GM18861 (cell line): ENCODE results near the gene TPST2.

Source experiments
- ATAC-seq: cut with Tn5 transposase; IDR thresholded peaks from one replicate; pipeline ENCODE4 v1.9.1; 2021; ENCODE audit not compliant: unreplicated experiment

TPST2 gene

DNA sequence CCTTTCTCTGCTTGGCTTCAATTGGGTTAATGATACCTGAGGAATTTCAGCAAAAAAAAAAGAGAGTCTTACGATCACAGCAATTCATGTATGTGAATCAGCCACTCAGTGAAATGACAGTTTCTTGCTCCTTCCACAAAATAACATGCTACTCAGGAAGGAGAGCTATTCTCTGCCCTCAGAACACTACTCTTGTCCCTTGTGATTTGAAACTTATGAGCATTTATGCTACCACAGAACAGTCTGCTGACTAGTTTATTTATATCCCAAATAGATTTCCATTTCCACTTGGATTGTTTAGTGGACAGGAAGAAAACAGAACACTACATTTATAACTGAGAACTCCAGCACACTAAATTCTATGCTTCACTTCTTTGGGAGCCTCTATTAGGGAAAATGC lies 86.2 kb downstream of the TPST2 start:
- ATAC-seq: no peak

DNA sequence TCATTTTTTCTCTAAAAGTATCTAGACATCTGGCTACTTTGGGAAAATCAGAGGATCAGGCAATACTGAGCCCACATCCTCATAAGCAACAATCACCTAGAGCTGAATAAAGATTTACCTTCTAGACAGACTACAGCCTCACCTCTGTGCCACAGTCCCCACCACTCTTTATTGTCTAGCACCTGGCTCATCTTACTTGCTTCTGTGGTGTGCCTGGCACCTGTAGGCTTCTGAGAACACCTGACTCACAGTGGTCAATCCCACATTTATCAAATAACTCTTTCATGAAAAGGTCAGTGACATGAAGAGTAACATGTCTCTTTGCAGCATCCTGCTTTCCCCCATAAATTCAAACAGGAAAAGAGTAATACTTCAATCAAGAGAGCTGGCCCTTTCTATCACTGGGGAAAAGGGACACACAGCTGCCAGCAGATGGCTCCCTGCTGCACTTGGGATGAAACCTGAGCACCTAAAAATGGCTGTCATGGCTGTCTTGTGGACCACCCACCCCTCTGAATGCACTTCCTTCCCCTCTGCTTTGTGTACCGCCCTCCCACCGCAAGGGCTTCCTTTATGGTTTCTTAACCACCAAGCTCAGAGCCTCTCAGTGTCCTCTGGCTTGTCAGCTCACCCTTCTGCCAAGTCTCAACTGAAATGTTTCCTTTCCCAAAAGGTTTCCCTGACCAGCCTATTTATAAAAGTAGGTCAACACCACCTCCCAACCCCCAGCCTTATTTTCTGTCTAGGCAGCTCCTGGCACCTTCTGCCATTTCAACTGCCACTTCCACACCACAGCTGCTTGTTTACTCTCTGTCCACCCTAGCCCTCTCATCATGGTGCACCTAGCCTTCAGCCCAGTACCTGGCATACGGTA lies 87.0 kb downstream of the TPST2 start:
- ATAC-seq: no peak

DNA sequence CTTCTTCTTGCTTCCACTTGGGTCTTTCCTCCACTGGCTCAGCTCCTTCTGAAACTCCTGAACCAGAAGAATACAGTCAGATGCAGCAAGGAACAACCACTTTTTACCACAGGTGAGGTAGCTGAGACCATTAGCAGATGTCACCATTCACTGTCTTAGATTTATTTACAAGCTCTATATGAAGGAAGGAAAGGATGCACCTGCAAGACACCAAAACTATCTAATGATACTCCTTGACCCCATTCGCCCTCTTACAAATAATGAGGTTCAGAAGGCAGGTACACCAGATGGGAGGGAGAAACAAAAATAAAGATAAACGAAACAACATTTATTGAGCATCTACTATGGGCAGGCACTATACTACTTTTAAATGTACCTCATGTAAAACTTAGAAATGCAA lies 87.9 kb downstream of the TPST2 start:
- ATAC-seq: no peak

DNA sequence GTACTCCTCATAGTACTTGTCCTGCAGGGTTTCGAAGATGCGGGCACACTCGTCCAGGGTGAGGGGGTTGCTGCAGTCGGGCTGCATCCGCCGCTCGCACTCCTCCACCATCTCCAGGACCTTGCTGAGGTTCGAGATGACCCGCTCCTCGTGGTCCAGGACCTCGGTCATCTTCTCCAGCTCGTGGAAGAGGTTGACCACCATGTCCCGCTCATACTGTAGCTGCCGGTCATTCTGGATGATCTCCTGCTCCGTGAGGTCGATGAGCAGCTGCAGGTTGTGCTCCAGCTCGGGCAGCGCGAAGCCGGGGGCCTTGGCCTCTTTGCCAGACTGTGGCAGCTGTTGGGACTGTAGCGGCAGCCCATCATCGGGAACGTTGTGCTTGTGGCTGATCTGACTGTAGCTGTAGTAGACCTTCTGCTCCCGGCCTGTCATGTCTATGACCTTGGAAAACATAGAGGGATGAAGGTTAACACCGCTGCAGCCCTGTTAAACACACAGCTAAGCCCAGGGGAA lies 90.7 kb downstream of the TPST2 start:
- ATAC-seq: no peak

DNA sequence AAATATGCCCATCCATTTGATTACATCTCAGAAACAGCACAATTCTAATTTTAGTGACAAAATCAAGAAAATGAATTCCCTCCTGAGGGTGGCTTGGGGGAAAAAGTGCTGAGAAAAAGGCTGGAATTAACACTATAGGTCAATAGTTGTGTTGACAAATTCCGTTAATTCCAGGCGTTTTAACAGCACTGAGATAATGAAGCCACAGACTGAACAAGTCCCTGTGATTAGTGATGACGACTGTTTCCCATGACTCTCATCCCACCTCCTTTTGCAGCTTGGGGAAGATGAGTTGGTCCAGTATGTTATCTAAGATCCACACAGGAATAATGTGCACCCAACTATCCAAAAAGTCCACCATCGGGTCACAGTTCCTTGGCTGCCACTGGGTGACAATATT lies 93.5 kb downstream of the TPST2 start:
- ATAC-seq: no peak

DNA sequence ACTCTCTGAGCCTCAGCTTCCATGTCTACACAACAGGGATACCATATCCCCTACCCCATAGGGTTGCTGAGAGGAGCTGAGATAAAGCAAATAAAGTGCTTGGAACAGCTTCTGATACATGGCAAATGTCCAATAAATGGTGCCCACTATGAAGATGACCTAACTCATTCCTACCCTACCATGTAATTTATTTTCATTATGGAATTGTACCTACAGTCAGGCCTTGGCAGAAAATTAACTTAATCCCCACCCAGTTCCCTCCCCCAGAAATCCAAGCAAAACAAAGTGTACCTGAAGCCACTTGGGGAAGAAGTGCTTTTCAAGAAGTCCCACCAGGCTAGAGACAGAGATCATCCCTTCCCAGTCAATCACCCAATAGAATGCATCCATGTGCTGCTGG lies 95.4 kb downstream of the TPST2 start:
- ATAC-seq: no peak

DNA sequence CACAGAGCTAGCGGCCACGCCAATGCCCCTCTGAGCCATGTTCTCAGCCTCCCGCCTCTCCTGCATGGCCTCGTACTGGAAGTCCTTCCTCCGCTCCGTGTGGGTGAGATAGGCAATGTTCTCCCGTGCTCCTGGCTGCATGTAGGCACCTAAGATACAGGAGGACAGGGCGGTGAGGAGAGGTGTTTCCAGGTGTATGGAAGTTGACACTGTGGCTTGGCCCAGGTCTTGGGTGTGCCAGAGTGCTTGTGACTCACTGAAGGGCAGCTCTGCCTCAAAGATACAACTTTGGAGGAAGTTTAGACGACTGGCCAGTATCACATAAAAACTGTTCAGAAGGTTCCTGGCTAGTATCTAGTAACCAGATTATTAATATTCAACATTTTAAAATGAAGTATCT lies 97.7 kb downstream of the TPST2 start:
- no peak for ATAC-seq

DNA sequence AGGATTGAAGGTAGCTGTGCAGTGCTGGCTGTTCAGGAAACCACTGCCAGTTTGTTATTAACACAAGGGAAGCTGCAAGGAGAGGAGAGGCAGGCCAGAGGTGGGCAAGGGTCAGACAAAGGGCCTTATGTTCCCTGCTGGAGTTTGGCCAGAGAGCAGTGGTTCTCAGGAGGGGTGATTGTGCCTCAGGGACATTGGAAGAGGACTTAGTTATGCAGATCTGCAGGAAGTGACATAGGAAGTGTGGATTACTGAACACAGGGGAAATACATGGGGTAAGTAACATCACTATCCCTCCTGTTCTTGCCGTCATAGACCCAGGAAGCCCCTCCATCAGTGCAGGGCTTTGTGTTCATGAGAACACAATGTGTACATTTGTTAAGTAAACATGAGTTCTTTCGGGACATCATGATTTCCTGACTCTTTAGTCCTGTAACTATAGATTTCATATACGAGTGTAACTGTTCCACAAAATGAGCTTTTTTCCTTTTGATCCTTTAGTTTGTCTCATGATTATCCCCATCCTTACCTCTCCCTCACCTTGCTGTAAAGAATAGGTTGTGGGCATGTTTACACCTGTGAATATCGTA lies 100.4 kb downstream of the TPST2 start:
- no peak for ATAC-seq

DNA sequence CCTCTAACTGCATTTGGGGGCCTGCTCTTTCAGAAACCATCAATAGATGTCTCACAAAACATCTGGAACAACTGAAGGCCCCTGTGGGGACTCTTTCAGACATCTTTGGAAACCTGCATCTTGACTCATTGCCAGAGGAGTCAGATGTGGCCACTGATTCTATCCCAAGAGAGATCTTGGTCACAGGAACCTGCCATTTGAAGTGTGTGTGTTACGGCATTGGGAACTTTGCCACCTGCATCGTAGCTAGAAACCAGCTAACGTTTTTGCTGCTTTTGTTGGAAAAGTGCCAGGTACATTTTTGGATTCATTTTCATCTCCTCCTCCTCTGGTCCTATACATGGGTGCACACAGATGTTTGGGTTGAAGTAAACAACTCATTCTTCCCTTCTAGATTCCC lies 101.9 kb downstream of the TPST2 start:
- ATAC-seq: no peak

DNA sequence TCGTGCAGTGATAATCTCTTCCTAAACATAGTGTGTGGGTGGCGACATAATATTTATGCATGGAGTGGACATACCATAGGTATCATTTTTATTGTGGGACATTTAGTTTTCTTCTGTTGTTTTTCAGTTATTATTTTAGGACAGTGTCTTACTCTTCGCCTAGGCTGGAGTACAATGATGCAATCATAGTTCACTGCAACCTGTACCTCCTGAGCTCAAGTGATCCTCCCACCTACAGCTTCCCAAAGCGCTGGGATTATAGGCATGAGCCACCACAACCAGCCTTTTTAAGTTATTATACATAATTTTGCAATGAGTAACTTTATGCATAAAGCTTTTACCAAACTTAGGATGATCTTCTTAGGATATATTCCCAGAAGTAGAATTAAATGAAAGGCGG lies 103.5 kb downstream of the TPST2 start:
- ATAC-seq: no peak

DNA sequence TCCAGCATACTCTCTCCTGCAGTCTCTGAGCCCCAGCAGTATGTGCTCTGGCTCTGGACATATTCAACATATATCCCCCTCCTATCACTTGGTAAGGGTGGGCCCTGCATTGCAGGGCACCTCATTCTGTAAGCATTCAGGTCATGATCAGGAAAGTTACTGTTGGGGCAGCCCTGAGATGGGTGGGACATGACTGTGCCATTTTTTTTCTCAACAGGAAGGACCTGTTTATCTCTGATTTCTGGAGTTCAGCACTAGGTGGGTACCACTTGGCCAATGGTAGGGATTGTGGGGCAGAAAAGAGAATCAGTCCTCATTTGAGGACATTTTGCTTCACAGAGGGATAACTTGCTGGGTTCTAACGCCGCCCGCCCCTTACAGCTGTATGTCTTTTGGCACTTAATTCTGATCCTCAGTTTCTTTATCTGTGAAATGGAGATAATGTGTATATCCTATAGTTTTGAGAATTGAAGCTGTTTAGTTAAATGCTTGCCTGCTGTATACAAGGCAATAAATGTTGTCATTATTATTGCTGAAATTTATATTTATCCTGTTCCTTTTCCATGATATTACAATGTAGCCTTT lies 104.0 kb downstream of the TPST2 start:
- ATAC-seq: no peak

DNA sequence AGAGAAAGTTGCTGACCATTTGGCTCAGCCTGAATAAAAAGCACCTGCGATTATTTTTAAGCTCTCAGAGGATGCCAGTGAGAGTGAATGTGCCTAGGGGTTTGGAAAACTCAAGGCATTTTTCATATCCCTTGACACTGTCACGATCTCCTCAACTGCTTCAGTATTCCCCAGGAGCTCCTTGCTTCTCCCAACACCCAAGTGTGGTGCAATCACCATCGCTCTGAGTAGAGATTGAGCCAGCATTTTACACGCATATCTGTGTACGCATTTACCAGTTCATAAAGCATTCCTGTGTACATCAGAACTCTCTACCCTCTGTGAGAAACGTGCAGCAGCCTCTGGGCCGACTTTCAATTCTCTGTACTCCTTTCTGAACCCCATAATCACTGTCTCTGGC lies 104.9 kb downstream of the TPST2 start:
- ATAC-seq: no peak

DNA sequence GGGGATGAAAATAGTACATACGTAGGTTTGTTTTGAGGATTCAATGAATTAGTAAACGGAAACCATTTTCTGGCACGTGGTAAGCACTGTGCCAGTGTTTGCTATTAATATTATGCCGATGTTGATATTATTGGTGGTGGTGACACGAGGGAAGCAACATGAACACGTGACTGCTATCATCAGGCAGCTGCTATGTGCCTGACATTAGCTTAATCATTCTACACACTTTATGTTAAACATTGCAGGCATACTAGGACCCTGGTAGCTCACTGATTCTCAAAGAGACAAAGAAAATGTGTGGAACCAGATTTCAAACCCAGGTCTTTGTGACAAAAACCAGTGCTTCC lies 105.6 kb downstream of the TPST2 start:
- ATAC-seq: peak; percentile 13

DNA sequence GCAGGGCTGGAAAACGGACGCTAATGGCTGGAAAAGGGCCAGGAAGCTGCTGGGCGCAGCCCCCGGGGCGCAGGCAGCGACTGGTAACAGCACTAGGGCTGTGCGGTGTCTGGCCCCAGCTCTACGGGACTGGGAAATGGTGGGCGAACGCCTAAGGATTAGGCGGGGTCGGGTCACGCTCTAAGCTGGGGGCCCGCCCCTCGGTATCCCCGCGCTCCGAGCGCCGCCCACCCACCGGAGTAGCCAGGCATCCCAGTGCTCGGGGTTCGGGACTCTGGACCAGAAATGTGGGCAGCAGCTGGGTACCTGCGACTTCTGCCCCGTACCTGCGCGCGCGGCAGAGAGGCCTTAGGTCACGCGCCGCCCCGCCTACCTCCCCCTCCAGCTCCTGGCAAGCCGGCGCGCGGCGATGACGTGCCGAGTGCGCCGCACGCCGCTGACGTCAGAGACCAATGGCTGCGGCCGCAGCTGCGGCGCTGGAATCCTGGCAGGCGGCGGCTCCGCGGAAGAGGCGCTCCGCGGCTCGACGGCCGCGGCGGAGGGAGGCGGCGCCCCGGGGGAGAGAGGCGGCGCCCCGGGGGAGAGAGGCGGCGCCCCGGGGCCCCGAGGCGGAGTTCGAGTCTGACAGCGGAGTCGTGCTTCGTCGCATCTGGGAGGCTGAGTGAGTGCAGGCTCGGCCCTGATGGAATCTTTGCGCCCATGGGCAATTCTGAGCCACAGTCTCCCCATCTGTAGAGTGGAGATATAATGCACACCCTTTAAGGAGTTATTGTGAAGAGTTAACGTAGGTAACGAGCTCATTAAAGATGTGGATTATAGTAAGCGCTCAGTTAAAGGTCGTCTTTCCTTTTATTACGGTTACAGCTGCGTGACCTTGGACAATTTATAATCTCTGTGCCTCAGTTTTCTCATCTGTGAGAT lies 106.2 kb downstream of the TPST2 start, which contains the start of the genes HPS4 and SRRD:
Gene HPS4, minus strand, starts transcription at position 345 of the 921 bp plus-strand sequence. CDS start 2,021 bp downstream, outside the sequence.
Gene SRRD, plus strand, starts transcription at position 439 of the 921 bp plus-strand sequence. Its CDS starts 14 bp downstream, at position 453.
- peak; percentile 46 for ATAC-seq

DNA sequence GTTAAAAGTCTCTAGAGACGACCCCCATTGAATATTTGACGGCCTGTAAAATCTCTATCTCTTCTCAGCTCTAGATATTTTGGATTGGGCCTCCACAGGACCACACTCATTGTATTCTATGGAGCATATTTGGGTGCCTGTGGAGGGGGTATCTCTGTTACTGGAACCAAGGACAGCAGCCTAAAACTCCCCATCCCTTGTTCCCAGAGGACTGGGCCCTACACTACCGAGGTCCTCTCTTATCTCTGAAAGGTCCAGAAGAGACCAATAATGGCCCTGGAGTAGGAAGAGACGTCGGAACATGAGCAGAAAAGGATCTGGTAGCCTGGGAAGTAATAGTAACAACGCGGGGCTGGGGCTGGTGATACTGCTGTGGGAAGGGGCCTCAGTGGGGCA lies 106.9 kb downstream of the TPST2 start:
- no peak for ATAC-seq

DNA sequence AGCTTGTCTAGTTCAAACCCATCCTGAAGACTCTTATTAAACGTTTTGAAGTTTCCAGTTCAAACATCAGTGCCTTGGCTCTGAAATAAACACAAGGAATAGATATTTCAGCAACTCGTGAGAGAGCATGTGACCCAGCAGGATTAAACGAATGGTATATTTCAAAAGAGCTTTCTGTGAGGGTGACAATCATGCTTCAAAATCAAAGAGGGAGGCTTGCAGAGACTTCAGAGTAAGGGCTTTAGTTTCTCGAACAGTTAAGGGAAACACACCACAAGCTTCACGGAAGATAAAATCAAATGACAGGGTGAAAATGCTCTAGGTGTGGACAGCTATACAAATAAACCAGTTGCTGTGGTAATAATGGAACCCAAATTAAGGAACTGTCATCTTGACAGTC lies 107.8 kb downstream of the TPST2 start:
- no peak for ATAC-seq

DNA sequence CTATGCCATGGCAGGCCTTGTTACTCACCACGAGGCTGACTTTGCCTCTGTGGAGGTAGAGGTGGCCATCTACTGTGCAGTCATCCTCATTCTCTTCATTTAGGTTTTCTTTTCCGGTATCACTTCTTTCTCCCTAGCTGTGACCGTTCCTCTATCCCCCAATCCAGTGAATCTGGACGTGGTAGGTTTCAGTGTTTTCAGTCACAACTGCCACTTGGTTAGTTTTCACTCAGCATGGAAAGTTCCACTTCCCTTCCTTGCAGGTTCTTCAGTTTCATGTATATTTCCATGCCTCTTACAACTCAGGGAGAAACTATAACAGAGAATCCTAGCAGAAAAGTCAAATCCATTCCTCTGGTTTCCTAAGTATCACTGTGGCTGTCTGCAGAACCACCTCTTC lies 108.2 kb downstream of the TPST2 start:
- ATAC-seq: no peak

DNA sequence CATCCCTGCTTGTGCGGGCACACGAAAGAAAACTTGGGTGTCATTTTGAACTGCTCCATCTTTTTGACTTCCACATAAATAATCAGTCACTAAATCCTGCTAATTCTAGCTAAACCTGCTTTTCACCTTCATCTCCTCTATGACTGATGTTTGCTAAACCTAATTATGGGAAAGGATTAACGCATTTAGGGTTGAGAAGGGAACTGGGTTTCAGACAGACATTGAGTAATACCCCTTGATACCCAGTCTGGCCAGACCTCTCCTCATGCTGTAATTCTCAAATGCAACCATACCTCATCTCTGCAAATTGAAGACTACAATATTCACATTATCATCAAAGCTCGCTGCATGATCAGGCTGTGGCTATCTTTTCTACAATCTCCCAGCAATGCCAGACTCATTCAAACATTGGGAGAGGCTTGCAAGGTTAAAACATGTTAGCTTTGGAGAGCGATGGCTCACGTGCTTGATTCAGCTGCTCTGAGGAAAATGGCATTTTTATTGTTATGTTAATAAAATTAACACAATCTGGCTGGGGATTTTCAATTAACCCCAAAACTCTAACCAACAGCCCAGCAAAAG lies 108.7 kb downstream of the TPST2 start:
- no peak for ATAC-seq

DNA sequence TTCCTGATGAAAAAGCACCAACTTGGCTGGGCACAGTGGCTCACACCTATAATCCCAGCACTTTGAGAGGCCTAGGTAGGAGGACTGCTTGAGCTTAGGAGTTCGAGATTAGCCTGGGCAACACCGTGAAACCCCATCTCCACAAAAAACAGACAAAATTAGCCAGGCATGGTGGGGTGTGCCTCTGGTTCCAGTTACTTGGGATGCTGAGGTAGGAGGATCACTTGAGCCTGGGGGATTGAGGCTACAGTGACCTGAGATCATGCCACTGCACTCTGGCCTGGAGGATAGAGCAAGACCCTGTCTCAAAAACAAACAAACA lies 109.4 kb downstream of the TPST2 start:
- no peak for ATAC-seq

DNA sequence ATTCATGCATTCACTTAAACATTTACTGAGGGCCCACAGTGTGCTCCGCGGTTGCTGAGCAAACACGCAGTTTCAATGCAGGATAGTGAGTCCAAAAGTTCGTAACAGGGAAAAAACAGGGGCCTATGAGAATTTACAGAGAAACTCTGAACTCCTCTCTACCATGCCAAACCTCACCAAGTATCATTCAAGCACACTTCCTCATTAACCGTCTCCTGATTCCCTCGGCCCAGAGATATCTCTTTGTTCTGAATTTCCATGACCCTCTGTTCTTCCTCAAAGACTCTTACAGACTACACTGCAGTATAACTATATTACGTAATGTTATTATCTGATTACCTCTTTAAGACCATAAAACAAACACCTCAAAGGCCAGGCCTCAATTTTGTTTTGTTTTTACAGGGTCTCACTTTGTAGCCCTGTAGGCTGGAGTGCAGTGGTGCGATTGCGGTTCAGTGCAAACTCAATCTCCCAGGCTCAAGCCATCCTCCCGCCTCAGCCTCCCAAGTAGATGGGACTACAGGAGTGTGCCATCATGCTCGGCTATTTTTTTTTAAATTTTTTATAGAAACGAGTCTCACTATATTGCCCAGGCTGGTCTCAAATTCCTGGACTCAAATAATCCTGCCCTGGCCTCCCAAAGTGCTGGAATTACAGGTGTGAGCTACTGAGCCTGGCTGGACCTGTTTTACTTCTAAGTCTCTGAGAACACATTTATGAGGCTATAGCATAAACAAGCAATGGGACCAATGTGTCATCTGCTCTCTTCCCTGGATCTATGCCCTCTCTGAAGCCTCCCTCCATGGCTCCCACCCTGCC lies 109.9 kb downstream of the TPST2 start:
- no peak for ATAC-seq
